Peyer's patch (tissue), 4 donors: Measurements from ENCODE around the gene HDDC3.

Experiments used
- POLR2A ChIP-seq, 2 donors: fragments of 450-650 bp; IDR thresholded peaks; one replicate each; pipeline ENCODE4 v1.5.1; 2017; ENCODE audit warnings: antibody characterized with exemption in 2 of 2, mild to moderate bottlenecking in 2 of 2, moderate library complexity in 2 of 2
- TF ChIP-seq, protein P1 (sequence below), 6 experiments: fragments of 450-650 bp in 4 of 6; fragments of 200-600 bp in 2 of 6; sonication (generic) in 1 of 6; IDR thresholded peaks; one replicate each; pipeline ENCODE4 v1.5.1; 2017 to 2019; ENCODE audit warnings: antibody characterized with exemption in 6 of 6, mild to moderate bottlenecking in 3 of 6, moderate library complexity in 1 of 6

GRCh38 chr15:90970274-90970673 lies 37.9 kb upstream of the HDDC3 start:
- no peak for TF ChIP-seq POLR2A (IDR thresholded peaks at IDR 0.05)
- TF ChIP-seq, protein P1, sequence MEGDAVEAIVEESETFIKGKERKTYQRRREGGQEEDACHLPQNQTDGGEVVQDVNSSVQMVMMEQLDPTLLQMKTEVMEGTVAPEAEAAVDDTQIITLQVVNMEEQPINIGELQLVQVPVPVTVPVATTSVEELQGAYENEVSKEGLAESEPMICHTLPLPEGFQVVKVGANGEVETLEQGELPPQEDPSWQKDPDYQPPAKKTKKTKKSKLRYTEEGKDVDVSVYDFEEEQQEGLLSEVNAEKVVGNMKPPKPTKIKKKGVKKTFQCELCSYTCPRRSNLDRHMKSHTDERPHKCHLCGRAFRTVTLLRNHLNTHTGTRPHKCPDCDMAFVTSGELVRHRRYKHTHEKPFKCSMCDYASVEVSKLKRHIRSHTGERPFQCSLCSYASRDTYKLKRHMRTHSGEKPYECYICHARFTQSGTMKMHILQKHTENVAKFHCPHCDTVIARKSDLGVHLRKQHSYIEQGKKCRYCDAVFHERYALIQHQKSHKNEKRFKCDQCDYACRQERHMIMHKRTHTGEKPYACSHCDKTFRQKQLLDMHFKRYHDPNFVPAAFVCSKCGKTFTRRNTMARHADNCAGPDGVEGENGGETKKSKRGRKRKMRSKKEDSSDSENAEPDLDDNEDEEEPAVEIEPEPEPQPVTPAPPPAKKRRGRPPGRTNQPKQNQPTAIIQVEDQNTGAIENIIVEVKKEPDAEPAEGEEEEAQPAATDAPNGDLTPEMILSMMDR (IDR thresholded peaks at IDR 0.05), result no peak
